ENCODE measurements around the gene SPSB1. TPM values are rescaled to one million over a fixed set of nuclear protein-coding genes. Genes with fewer than 3 reads are reported as not detected.

The SPSB1 gene
- polyA plus RNA-seq, 1 donor from 2014 or later, result 1.4 TPM

DNA sequence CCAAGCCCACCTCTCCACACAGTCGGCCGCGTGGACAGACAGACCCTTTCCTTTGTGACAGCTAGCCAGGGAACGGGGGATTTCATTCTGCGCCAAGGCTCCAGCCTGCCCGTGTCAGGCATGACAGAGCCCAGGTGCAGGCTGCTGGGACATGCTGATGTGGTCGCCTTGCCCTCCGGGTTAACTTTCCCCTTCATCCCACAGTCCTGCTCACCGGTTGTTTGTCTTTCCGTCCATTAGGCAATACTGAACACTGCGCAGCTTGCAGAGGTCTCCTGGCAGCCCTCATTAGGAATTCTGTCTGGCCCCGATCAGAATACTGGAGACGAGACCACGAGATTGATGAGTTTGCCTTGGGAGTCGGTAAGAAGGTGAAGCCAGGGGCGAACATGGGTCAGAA, 62.8 kb downstream of the SPSB1 start:
- Histone ChIP-seq H3K79me2 (replicated peaks; ENCODE audit: insufficient read depth, low read length) (no peaks in the 10 kb centered on the region), H3K27me3 (ENCODE audit: insufficient read depth, low read depth, low read length) (no peaks in the 10 kb centered on the region), H3K9ac (ENCODE audit: low read length) (no peak overlapping the region)

DNA sequence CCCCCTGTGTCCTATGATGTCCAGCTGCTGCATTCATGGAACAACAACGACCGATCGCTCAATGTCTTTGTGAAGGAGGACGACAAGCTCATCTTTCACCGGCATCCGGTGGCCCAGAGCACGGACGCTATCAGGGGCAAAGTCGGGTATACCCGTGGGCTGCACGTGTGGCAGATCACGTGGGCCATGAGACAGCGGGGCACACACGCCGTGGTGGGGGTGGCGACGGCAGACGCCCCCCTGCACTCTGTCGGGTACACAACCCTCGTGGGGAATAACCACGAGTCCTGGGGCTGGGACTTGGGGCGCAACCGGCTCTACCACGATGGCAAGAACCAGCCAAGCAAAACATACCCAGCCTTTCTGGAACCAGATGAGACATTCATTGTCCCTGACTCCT, 63.3 kb downstream of the SPSB1 start:
- no peaks in the 10 kb centered on the region for H3K79me2 ChIP-seq (replicated peaks; ENCODE audit: insufficient read depth, low read length)
- no peaks in the 10 kb centered on the region for H3K9me2 ChIP-seq (ENCODE audit: insufficient read depth, low read length)
- H3K9ac ChIP-seq (ENCODE audit: low read length), result no peak overlapping the region
- no peaks in the 10 kb centered on the region for H3K9me3 ChIP-seq (ENCODE audit: low read length)
- no peaks in the 10 kb centered on the region for H3F3A ChIP-seq (ENCODE audit: insufficient read depth, low read length, poor library complexity, severe bottlenecking)
- H4K20me1 ChIP-seq (ENCODE audit: insufficient read depth), result no peaks in the 10 kb centered on the region
- H3K27ac ChIP-seq (ENCODE audit: low read length), result no peak overlapping the region
- no peak overlapping the region for H3K4me2 ChIP-seq (ENCODE audit: low read length)
- H3K4me3 ChIP-seq (ENCODE audit: low read length), result no peak overlapping the region
- H2AFZ ChIP-seq (ENCODE audit: low read depth, low read length), result no peak overlapping the region
- no peaks in the 10 kb centered on the region for H3K36me3 ChIP-seq (ENCODE audit: insufficient read depth, low read length)
- no peaks in the 10 kb centered on the region for H3K27me3 ChIP-seq (ENCODE audit: insufficient read depth, low read depth, low read length)
- TF ChIP-seq RAD21 (conservative IDR thresholded peaks at IDR 0.05) (no peak), SMC3 (conservative IDR thresholded peaks at IDR 0.05; ENCODE audit: poor library complexity) (no peak), EZH2 (IDR thresholded peaks at IDR 0.05; ENCODE audit: borderline replicate concordance, insufficient read depth, low read length, poor library complexity, severe bottlenecking) (no peak), TAF1 (IDR thresholded peaks at IDR 0.05; ENCODE audit: low read depth) (no peak), MXI1 (conservative IDR thresholded peaks at IDR 0.05; ENCODE audit: poor library complexity, severe bottlenecking) (no peak), POLR2AphosphoS5 (IDR thresholded peaks at IDR 0.05) (no peak), EP300 (conservative IDR thresholded peaks at IDR 0.05; ENCODE audit: poor library complexity, severe bottlenecking) (no peak)
- TF ChIP-seq, protein P1, sequence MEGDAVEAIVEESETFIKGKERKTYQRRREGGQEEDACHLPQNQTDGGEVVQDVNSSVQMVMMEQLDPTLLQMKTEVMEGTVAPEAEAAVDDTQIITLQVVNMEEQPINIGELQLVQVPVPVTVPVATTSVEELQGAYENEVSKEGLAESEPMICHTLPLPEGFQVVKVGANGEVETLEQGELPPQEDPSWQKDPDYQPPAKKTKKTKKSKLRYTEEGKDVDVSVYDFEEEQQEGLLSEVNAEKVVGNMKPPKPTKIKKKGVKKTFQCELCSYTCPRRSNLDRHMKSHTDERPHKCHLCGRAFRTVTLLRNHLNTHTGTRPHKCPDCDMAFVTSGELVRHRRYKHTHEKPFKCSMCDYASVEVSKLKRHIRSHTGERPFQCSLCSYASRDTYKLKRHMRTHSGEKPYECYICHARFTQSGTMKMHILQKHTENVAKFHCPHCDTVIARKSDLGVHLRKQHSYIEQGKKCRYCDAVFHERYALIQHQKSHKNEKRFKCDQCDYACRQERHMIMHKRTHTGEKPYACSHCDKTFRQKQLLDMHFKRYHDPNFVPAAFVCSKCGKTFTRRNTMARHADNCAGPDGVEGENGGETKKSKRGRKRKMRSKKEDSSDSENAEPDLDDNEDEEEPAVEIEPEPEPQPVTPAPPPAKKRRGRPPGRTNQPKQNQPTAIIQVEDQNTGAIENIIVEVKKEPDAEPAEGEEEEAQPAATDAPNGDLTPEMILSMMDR (IDR thresholded peaks at IDR 0.05; ENCODE audit: poor library complexity, severe bottlenecking), result no peak
- TF ChIP-seq, protein P2, sequence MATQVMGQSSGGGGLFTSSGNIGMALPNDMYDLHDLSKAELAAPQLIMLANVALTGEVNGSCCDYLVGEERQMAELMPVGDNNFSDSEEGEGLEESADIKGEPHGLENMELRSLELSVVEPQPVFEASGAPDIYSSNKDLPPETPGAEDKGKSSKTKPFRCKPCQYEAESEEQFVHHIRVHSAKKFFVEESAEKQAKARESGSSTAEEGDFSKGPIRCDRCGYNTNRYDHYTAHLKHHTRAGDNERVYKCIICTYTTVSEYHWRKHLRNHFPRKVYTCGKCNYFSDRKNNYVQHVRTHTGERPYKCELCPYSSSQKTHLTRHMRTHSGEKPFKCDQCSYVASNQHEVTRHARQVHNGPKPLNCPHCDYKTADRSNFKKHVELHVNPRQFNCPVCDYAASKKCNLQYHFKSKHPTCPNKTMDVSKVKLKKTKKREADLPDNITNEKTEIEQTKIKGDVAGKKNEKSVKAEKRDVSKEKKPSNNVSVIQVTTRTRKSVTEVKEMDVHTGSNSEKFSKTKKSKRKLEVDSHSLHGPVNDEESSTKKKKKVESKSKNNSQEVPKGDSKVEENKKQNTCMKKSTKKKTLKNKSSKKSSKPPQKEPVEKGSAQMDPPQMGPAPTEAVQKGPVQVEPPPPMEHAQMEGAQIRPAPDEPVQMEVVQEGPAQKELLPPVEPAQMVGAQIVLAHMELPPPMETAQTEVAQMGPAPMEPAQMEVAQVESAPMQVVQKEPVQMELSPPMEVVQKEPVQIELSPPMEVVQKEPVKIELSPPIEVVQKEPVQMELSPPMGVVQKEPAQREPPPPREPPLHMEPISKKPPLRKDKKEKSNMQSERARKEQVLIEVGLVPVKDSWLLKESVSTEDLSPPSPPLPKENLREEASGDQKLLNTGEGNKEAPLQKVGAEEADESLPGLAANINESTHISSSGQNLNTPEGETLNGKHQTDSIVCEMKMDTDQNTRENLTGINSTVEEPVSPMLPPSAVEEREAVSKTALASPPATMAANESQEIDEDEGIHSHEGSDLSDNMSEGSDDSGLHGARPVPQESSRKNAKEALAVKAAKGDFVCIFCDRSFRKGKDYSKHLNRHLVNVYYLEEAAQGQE (IDR thresholded peaks at IDR 0.05; ENCODE audit: borderline replicate concordance), result no peak

More for the DNA sequence above, 62.8 kb downstream of the SPSB1 start:
- Histone ChIP-seq H3K4me2 (ENCODE audit: low read length) (no peak overlapping the region), H3K9me2 (ENCODE audit: insufficient read depth, low read length) (no peaks in the 10 kb centered on the region), H3K9me3 (ENCODE audit: low read length) (no peaks in the 10 kb centered on the region), H2AFZ (ENCODE audit: low read depth, low read length) (no peak overlapping the region), H4K20me1 (ENCODE audit: insufficient read depth) (no peaks in the 10 kb centered on the region), H3K27ac (ENCODE audit: low read length) (no peak overlapping the region), H3K4me3 (ENCODE audit: low read length) (no peak overlapping the region), H3K36me3 (ENCODE audit: insufficient read depth, low read length) (no peaks in the 10 kb centered on the region), H3F3A (ENCODE audit: insufficient read depth, low read length, poor library complexity, severe bottlenecking) (no peaks in the 10 kb centered on the region)
- TF ChIP-seq POLR2AphosphoS5 (IDR thresholded peaks at IDR 0.05) (no peak), SMC3 (conservative IDR thresholded peaks at IDR 0.05; ENCODE audit: poor library complexity) (no peak), EZH2 (IDR thresholded peaks at IDR 0.05; ENCODE audit: borderline replicate concordance, insufficient read depth, low read length, poor library complexity, severe bottlenecking) (no peak), MXI1 (conservative IDR thresholded peaks at IDR 0.05; ENCODE audit: poor library complexity, severe bottlenecking) (no peak), RAD21 (conservative IDR thresholded peaks at IDR 0.05) (no peak), TAF1 (IDR thresholded peaks at IDR 0.05; ENCODE audit: low read depth) (no peak), EP300 (conservative IDR thresholded peaks at IDR 0.05; ENCODE audit: poor library complexity, severe bottlenecking) (no peak)
- TF ChIP-seq, protein P2 (IDR thresholded peaks at IDR 0.05; ENCODE audit: borderline replicate concordance), result no peak
- TF ChIP-seq, protein P1 (IDR thresholded peaks at IDR 0.05; ENCODE audit: poor library complexity, severe bottlenecking), result no peak

Data from neural cell (in vitro differentiated cells).